NOMO-1 treated with dmso at 0.1 percent for 144 hours (cell line): ENCODE results near the gene MUC20.
"Not testable (repeated sequence)": the region's sequence is repeated elsewhere in the genome, so short reads cannot be mapped to it uniquely, and the experiment has no call there.

ENCODE experiments used
- DNase-seq: peaks from one replicate; lab custom pipeline; 2025; ENCODE audit not compliant: unreplicated experiment; lab: John Stamatoyannopoulos, UW

The MUC20 gene

DNA sequence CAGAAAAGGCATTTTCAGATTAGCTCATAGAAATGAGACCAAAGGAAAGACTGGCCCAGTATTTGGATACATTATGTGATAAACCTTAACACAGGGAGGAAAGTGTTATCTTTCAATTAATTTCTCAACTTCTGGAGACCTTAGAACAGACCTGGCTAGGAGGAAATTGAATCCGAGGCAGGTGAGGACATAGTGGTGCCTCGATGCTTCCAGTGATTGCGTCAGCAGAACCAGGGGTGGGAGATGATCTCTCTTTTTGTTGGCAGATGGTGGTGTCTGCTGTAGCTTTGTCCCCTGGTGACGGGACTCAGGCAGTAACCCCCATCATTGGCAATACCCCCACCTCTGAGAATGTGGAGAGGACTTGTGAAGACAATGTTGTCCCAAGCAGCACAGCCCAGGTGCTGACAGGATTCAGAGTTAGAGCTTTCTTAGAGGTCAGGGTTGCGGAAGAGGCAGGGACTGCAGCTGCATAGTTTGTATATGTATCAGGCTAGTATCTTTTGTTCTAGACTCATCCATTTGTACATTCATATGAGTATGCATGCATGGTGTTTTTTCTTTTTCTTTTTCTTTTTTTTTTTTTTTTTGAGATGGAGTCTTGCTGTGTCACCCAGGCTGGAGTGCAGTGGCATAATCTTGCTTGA is 27.9 kb upstream of the MUC20 start:
- no peak for DNase-seq

- no peak for DNase-seq
Observed at GRCh38 chr3:195693428-195694216, 27.2 kb upstream of the MUC20 start.

DNA sequence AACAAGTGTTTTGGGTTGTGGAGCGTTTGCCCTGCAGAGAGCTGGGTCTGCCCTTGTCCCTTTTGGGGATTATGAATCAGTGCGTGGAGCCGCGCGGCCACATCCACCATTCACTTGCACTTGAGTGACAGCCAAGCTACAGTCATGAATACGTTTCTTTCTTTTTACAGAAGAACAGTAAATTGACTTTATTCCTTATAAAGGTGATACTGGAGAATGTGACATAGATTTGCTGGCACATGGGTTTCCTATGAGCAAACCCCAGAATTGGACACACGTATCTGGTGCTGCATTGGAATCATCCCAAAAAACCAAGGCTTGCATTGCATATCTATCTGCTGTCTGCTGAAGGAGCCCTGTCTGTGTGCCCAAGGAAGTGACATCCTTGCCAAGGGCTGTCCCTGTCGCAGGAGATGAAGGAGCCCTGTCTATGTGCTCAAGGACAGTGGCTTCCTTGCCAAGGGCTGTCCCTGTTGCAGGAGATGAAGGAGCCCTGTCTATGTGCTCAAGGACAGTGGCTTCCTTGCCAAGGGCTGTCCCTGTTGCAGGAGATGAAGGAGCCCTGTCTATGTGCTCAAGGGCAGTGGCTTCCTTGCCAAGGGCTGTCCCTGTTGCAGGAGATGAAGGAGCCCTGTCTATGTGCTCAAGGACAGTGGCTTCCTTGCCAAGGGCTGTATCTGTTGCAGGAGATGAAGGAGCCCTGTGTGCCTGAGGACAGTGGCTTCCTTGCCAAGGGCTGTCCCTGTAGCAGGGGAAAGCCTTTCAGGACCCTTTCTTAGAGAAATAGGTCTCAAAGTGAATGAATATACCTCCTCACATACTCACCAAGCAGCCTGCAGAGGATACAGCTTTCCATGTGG is 26.3 kb upstream of the MUC20 start:
- DNase-seq = not testable (repeated sequence)

DNA sequence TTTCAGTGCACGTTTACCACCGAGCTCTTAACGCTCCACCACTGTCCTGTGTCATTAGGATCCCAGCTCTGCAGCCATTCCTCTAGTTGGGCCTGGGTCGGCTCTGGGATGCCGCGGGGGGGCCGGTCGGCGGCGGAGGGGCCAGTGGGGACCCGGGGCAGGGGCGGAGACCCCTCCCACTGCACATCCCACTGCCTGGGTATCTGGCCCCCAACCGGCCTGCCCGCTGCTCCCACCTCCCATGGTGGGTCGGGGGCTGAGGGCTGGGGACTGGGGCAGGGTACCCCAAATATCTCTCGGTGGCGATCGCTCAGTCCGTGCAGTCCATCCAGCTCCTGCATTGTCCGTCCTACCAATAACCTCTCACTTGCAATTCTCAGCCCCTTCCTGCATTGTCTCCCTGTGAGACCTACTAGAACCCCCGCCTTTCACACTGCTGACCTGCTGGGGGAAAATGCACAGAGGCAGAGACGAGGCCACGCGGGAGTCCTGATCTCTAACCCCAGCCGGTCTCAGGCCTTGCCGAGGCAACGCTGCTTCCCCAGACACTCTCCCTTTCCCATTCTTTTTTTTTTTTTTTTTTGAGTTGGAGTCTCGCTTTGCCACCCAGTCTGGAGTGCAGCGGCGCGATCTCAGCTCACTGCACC is 24.0 kb upstream of the MUC20 start:
- DNase-seq = no peak

GRCh38 chr3:195697582-195698324 is 23.0 kb upstream of the MUC20 start:
- DNase-seq = no peak

GRCh38 chr3:195698325-195698646 is 22.5 kb upstream of the MUC20 start:
- no peak for DNase-seq

DNA sequence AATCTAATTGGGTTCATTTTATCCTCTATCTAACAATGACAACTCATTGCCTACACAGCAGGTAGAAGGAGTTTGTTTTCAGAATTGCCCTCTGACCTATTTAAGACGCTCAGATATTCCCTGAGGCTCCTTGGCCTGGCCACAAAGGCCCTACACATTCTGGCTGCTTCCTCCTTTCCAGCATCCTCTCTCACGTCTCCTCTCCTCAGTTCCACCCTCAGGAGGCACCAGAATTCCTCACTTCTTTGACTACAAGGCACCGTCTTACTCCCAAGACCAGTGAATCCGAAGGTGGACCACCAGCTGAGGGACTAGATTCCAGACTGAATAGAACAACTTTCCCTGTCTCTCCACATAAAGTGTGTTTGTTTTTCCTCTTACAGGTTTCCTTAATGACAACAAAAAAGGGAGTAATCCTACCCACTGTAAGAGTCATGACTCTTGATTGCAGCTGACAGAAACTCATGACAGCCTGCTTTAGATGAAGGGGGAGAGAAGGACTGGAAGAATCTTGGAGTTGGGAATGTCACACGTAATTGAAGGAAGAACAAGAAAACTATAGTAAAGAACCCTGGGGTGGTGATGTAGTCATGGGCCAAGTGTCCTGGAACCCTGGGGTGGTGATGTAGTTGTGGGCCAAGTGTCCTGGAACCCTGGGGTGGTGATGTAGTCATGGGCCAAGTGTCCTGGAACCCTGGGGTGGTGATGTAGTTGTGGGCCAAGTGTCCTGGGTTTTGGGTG is 22.0 kb upstream of the MUC20 start:
- no peak for DNase-seq

DNA sequence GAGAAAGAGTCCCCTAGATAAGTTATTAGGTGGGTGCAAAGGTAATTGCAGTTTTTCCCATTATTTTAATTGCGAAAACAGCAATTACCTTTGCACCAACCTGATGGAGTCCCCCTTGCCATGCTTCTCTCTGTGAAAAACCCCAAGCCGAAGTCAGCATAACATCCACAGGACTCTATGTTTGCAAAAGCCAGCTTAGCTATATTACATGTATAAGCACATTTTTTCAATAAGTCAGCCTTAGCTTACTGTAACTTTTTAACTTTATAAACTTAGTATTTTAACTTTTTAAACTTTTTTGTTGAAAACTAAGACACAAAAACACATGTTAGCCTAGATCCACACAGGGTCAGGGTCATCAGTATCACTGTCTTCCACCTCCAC is 21.4 kb upstream of the MUC20 start:
- no peak for DNase-seq

DNA sequence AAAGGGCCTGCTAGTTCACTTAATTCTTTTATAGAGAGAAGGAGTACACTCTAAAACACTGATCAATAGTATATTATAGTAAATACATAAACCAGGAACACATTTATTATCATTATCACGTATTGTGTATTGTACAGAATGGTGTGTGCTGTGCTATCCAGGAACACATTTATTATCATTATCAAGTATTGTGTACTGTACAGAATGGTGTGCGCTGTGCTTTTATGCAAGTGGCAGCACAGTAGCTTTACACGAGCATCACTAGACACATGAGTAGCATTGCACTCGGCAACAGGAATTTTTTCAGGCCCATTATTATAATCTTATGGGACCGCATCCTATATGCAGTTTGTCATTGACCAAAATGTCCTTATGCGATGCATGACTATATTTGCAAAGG is 20.9 kb upstream of the MUC20 start:
- DNase-seq = no peak

GRCh38 chr3:195700319-195700718 is 20.5 kb upstream of the MUC20 start:
- no peak for DNase-seq

- DNase-seq = no peak
Observed at GRCh38 chr3:195701042-195701915, 19.5 kb upstream of the MUC20 start.

DNA sequence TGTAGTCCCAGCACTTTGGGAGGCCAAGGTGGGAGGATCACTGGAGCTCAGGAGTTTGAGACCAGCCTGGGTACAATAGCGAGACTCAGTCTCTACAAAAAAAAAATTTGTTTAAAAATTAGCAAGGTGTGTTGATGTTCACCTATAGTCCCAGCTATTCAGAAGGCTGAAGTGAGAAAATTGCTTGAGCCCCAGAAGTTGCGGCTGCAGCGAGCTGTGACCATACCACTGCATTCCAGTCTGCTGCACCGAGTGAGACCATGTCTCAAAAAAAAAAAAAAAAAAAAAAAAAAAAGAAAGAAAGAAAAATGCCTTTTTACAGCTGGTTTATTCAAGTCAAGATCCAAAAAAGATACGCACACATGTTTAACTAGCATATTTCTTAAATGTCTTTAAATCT is 17.0 kb upstream of the MUC20 start:
- DNase-seq = no peak

DNA sequence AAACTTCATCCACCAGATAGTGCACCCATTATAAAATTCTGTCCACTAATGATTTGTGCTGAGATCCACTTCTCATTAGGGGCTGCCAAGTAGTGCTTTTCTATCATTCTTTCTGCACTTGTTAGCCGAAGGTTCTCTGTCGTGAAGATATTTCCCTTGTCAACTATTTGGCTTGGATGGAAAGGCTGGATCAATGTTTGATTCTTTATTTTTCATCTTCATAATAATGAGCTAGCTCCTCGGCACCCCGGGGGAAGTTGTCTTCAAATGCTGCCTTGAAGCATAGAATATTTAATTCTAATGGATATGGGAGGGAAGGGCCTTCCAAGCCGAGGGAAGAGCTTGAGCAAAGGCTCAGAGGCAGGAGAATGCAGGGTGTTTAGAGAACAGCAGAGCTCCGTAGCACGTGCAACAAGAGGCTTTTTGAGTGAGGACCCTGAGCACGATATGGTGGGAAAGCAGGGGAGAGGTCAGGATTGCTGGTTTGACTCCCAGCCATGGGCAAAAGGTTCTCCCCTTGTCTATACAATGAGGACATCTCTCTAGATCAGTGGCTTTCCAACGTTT is 16.3 kb upstream of the MUC20 start:
- DNase-seq = no peak

- DNase-seq = no peak
Observed at GRCh38 chr3:195705081-195705991, 15.4 kb upstream of the MUC20 start.

- DNase-seq = no peak
Observed at GRCh38 chr3:195708061-195708460, 12.7 kb upstream of the MUC20 start.

- no peak for DNase-seq
Observed at GRCh38 chr3:195708626-195709481, 11.9 kb upstream of the MUC20 start.

DNA sequence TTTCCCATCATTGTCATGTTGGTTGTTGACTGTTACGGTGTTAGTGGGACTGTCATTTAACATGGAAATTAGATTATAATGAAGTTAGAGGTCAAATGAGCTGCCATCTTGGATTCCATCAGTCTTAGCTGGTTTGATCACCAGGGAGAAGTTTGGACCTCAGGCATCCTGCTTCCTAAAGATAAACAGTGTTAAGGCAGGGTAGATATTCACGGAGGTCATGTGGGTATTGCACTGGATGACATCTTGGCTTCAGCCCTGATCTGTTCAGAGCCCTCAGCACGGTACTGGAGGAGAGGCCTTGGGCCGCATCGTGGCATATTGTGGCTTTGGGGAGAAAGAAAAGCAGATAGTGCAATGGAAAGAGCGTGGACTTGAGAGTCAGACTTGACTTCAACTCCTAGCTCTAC is 11.1 kb upstream of the MUC20 start:
- no peak for DNase-seq
